GM18507 (cell line): ENCODE data around the gene FAM163B.
"Not testable (repeated sequence)": the region's sequence is repeated elsewhere in the genome, so short reads cannot be mapped to it uniquely, and the experiment has no call there.

ENCODE experiments used
- DNase-seq: peaks from one replicate; pipeline ENCODE4 v3.0.0; 2011; ENCODE audit warnings: low read depth; ENCODE audit not compliant: insufficient read length; ENCODE audit errors: extremely low spot score
- FAIRE-seq: peaks from 2 replicates; lab custom pipeline; 2011; peaks lifted over from hg19 to GRCh38; lab: Jason Lieb, UNC

FAM163B gene

GRCh38 chr9:133575186-133576030 is 33.8 kb downstream of the FAM163B start:
- DNase-seq (no peak), FAIRE-seq (no peak)

- DNase-seq (no peak), FAIRE-seq (no peak)
These were observed 34.4 kb downstream of the FAM163B start for GRCh38 chr9:133574771-133575170.

GRCh38 chr9:133573791-133574515 is 35.2 kb downstream of the FAM163B start:
- FAIRE-seq, result no peak

GRCh38 chr9:133572821-133573361 is 36.3 kb downstream of the FAM163B start:
- DNase-seq (no peak), FAIRE-seq (no peak)

More at GRCh38 chr9:133573791-133574515, 35.2 kb downstream of the FAM163B start:
- no peak for DNase-seq

GRCh38 chr9:133571896-133572595 is 37.1 kb downstream of the FAM163B start:
- no peak for DNase-seq
- no peak for FAIRE-seq

GRCh38 chr9:133571391-133571890 is 37.7 kb downstream of the FAM163B start:
- DNase-seq (no peak), FAIRE-seq (no peak)

GRCh38 chr9:133570691-133571080 is 38.5 kb downstream of the FAM163B start:
- FAIRE-seq, result no peak
- DNase-seq, result no peak

- DNase-seq, result no peak
- FAIRE-seq, result no peak
These were observed 39.1 kb downstream of the FAM163B start for GRCh38 chr9:133569891-133570690.

GRCh38 chr9:133569121-133569785 is 39.9 kb downstream of the FAM163B start:
- FAIRE-seq, result no peak

GRCh38 chr9:133568186-133568585 is 41.0 kb downstream of the FAM163B start:
- DNase-seq, result no peak
- FAIRE-seq, result no peak

More at GRCh38 chr9:133569121-133569785, 39.9 kb downstream of the FAM163B start:
- DNase-seq, result no peak

- FAIRE-seq, result no peak
- DNase-seq, result no peak
These were observed 42.4 kb downstream of the FAM163B start for GRCh38 chr9:133566817-133567216.

- no peak for FAIRE-seq
- DNase-seq, result no peak
These were observed 42.8 kb downstream of the FAM163B start for GRCh38 chr9:133566382-133566781.

GRCh38 chr9:133564451-133565116 is 44.6 kb downstream of the FAM163B start:
- FAIRE-seq (no peak), DNase-seq (no peak)

- DNase-seq, FAIRE-seq: not testable (repeated sequence)
These were observed 45.4 kb downstream of the FAM163B start for GRCh38 chr9:133563814-133564213.

- DNase-seq, result no peak
- no peak for FAIRE-seq
These were observed 45.8 kb downstream of the FAM163B start for GRCh38 chr9:133563291-133563796.

GRCh38 chr9:133562611-133563290 is 46.4 kb downstream of the FAM163B start:
- DNase-seq (no peak), FAIRE-seq (no peak)

GRCh38 chr9:133561976-133562554 is 47.1 kb downstream of the FAM163B start:
- no peak for DNase-seq
- no peak for FAIRE-seq
